Activated CD4-positive, alpha-beta memory T cell treated with anti-CD3 and anti-CD28 coated beads for 36 hours (primary cell): ENCODE data around the gene HOXB7. TPM values are rescaled to one million over a fixed set of nuclear protein-coding genes. Genes with fewer than 3 reads are reported as not detected.

Experiments used
- CTCF ChIA-PET: fragments of 350-600 bp; sonication (Branson Sonifier 250); formaldehyde crosslinking; loops from one replicate; lab custom pipeline; 2021; ENCODE audit warnings: antibody characterized with exemption, inconsistent platforms; lab: Charles Lee
- POLR2A ChIA-PET: fragments of 350-600 bp; sonication (Branson Sonifier 250); formaldehyde crosslinking; loops from one replicate; lab custom pipeline; 2021; ENCODE audit warnings: antibody characterized with exemption; lab: Charles Lee
- DNase-seq: peaks from one replicate; pipeline ENCODE4 v3.0.0-alpha.2; 2020
- H3K27ac Mint-ChIP-seq: one replicate; pipeline ENCODE4 v1.8.0; 2021; ENCODE audit warnings: mixed read lengths
- H3K27me3 Mint-ChIP-seq: one replicate; pipeline ENCODE4 v1.8.0; 2021; ENCODE audit warnings: mixed read lengths
- H3K36me3 Mint-ChIP-seq: one replicate; pipeline ENCODE4 v1.8.0; 2021; ENCODE audit warnings: mixed read lengths
- H3K4me1 Mint-ChIP-seq: one replicate; pipeline ENCODE4 v1.8.0; 2021; ENCODE audit warnings: low read depth, mixed read lengths
- H3K4me3 Mint-ChIP-seq: one replicate; pipeline ENCODE4 v1.8.0; 2021; ENCODE audit warnings: mild to moderate bottlenecking, mixed read lengths
- H3K9me3 Mint-ChIP-seq: one replicate; pipeline ENCODE4 v1.8.0; 2021; ENCODE audit warnings: mixed read lengths
- intact Hi-C: fragments of 100-400 bp; cut with micrococcal nuclease; formaldehyde crosslinking; loops from one replicate; pipeline ENCODE4 v1.15.1; 2023
- total RNA-seq, 2 experiments: library from RNA; stranded (reverse); gene quantifications; one replicate each; pipeline ENCODE4 v1.2.3, GENCODE V29; 2021

HOXB7 gene
- total RNA-seq, 2 experiments from 2014 or later, result 0.36 to 0.44 TPM

GRCh38 chr17:48626245-48627117, 15.7 kb upstream of the HOXB7 start, which contains the start of gene HOXB9:
TSS of gene HOXB9 (minus strand) at chr17:48626358. CDS start at chr17:48626269, 89 bp downstream.
- ChIA-PET POLR2A (interaction anchor here (0.9 to 2.4 kb wide), 3 partner anchors 11 to 97 kb away, joined by 3 to 13 read pairs (median 6); partner anchors contain the start of gene PRAC2), CTCF (interaction anchor here (1.1 to 4.5 kb wide), 9 partner anchors 8 to 680 kb away, joined by 3 to 50 read pairs (median 4); partner anchors contain the start of genes HOXB5 and SNX11)
- peak within 1 kb of the TSS; percentile 77 for H3K4me3 Mint-ChIP-seq
- no peak within 1 kb of the TSS for H3K27ac Mint-ChIP-seq
- DNase-seq, result peak; percentile 71
- H3K27me3 Mint-ChIP-seq, result peaks cover 74% of the 10 kb centered on the region
- H3K4me1 Mint-ChIP-seq, result peaks cover 8% of the 10 kb centered on the region
- no peaks in the 10 kb centered on the region for H3K9me3 Mint-ChIP-seq
- H3K36me3 Mint-ChIP-seq, result no peaks in the 10 kb centered on the region
- intact Hi-C loops, result no loop called here

GRCh38 chr17:48625495-48626244, 14.9 kb upstream of the HOXB7 start:
- no peaks in the 10 kb centered on the region for H3K9me3 Mint-ChIP-seq
- ChIA-PET POLR2A (interaction anchor here (0.9 to 2.4 kb wide), 3 partner anchors 10 to 98 kb away, joined by 3 to 13 read pairs (median 6); partner anchors contain the start of gene PRAC2), CTCF (interaction anchor here (0.8 to 4.5 kb wide), 13 partner anchors 10 to 679 kb away, joined by 3 to 50 read pairs (median 4); partner anchors contain the start of genes HOXB5, HOXB8 and SNX11)
- intact Hi-C loops, result no loop called here
- H3K4me1 Mint-ChIP-seq, result peaks cover 8% of the 10 kb centered on the region
- H3K36me3 Mint-ChIP-seq, result no peaks in the 10 kb centered on the region
- H3K27me3 Mint-ChIP-seq, result peaks cover 75% of the 10 kb centered on the region
- H3K4me3 Mint-ChIP-seq, result peak overlapping the region; percentile 72
- H3K27ac Mint-ChIP-seq, result no peak overlapping the region
- DNase-seq, result peak; percentile 54

- peaks cover 75% of the 10 kb centered on the region for H3K27me3 Mint-ChIP-seq
- DNase-seq, result peak; percentile 54
- intact Hi-C loops, result no loop called here
- CTCF ChIA-PET, result interaction anchor here (0.7 to 4.5 kb wide), 11 partner anchors 10 to 678 kb away, joined by 3 to 50 read pairs (median 4); partner anchors contain the start of genes HOXB5 and HOXB8
- H3K27ac Mint-ChIP-seq, result no peak overlapping the region
- H3K36me3 Mint-ChIP-seq, result no peaks in the 10 kb centered on the region
- H3K9me3 Mint-ChIP-seq, result no peaks in the 10 kb centered on the region
- H3K4me1 Mint-ChIP-seq, result peaks cover 8% of the 10 kb centered on the region
- POLR2A ChIA-PET, result interaction anchor here (0.6 to 2.4 kb wide), 4 partner anchors 9 to 99 kb away, joined by 3 to 13 read pairs (median 4); partner anchors contain the start of gene PRAC2
- peak overlapping the region; percentile 72 for H3K4me3 Mint-ChIP-seq
These were observed 14.0 kb upstream of the HOXB7 start for GRCh38 chr17:48624544-48625494.

GRCh38 chr17:48624118-48624517, 13.3 kb upstream of the HOXB7 start:
- Mint-ChIP-seq H3K36me3 (no peaks in the 10 kb centered on the region), H3K4me1 (peaks cover 11% of the 10 kb centered on the region), H3K4me3 (peak overlapping the region; percentile 27), H3K9me3 (no peaks in the 10 kb centered on the region), H3K27ac (no peak overlapping the region), H3K27me3 (peaks cover 77% of the 10 kb centered on the region)
- ChIA-PET POLR2A (interaction anchor here (0.6 to 1.0 kb wide), 2 partner anchors 12 to 31 kb away, joined by 3 read pairs; no protein-coding TSS in a partner anchor), CTCF (interaction anchor here (0.6 to 2.5 kb wide), 6 partner anchors 11 to 544 kb away, joined by 3 to 13 read pairs (median 4); no protein-coding TSS in a partner anchor)
- intact Hi-C loops, result no loop called here
- DNase-seq, result no peak

- H3K4me1 Mint-ChIP-seq, result peaks cover 13% of the 10 kb centered on the region
- H3K9me3 Mint-ChIP-seq, result no peaks in the 10 kb centered on the region
- intact Hi-C loops, result no loop called here
- peaks cover 79% of the 10 kb centered on the region for H3K27me3 Mint-ChIP-seq
- no peak overlapping the region for H3K4me3 Mint-ChIP-seq
- H3K27ac Mint-ChIP-seq, result no peak overlapping the region
- POLR2A ChIA-PET, result interaction anchor here (1.0 kb wide), 1 partner anchor 31 kb away, joined by 3 read pairs; no protein-coding TSS in a partner anchor
- CTCF ChIA-PET, result interaction anchor here (0.6 to 2.5 kb wide), 7 partner anchors 11 to 543 kb away, joined by 3 to 13 read pairs (median 3); no protein-coding TSS in a partner anchor
- no peaks in the 10 kb centered on the region for H3K36me3 Mint-ChIP-seq
- DNase-seq, result no peak
These were observed 12.8 kb upstream of the HOXB7 start for GRCh38 chr17:48623583-48623982.

GRCh38 chr17:48622857-48623256, 12.0 kb upstream of the HOXB7 start:
- no peak for DNase-seq
- POLR2A ChIA-PET, result interaction anchor here (1.0 kb wide), 1 partner anchor 30 kb away, joined by 3 read pairs; no protein-coding TSS in a partner anchor

GRCh38 chr17:48621410-48622392, 10.9 kb upstream of the HOXB7 start:
- H3K27me3 Mint-ChIP-seq, result peaks cover 79% of the 10 kb centered on the region
- H3K4me3 Mint-ChIP-seq, result no peak overlapping the region
- no peak overlapping the region for H3K27ac Mint-ChIP-seq

More at GRCh38 chr17:48622857-48623256, 12.0 kb upstream of the HOXB7 start:
- no peak overlapping the region for H3K27ac Mint-ChIP-seq
- H3K27me3 Mint-ChIP-seq, result peaks cover 78% of the 10 kb centered on the region
- H3K9me3 Mint-ChIP-seq, result no peaks in the 10 kb centered on the region
- no peak overlapping the region for H3K4me3 Mint-ChIP-seq
- CTCF ChIA-PET, result interaction anchor here (1.2 to 2.5 kb wide), 7 partner anchors 10 to 543 kb away, joined by 3 to 13 read pairs (median 4); no protein-coding TSS in a partner anchor
- H3K4me1 Mint-ChIP-seq, result peaks cover 19% of the 10 kb centered on the region
- H3K36me3 Mint-ChIP-seq, result no peaks in the 10 kb centered on the region
- intact Hi-C loops, result no loop called here

GRCh38 chr17:48620461-48621139, 9.8 kb upstream of the HOXB7 start:
- no peak overlapping the region for H3K4me3 Mint-ChIP-seq
- DNase-seq, result no peak
- peaks cover 26% of the 10 kb centered on the region for H3K4me1 Mint-ChIP-seq
- no peaks in the 10 kb centered on the region for H3K36me3 Mint-ChIP-seq
- CTCF ChIA-PET, result interaction anchor here (0.5 to 2.0 kb wide), 4 partner anchors 12 to 594 kb away, joined by 4 to 6 read pairs (median 4); partner anchors contain the start of gene HOXB5
- intact Hi-C loops, result no loop called here
- POLR2A ChIA-PET, result no interaction called here
- peak overlapping the region; percentile 52 for H3K27ac Mint-ChIP-seq
- H3K27me3 Mint-ChIP-seq, result peaks cover 85% of the 10 kb centered on the region
- H3K9me3 Mint-ChIP-seq, result no peaks in the 10 kb centered on the region

More at GRCh38 chr17:48621410-48622392, 10.9 kb upstream of the HOXB7 start:
- H3K9me3 Mint-ChIP-seq, result no peaks in the 10 kb centered on the region
- intact Hi-C loops, result no loop called here
- H3K4me1 Mint-ChIP-seq, result peaks cover 24% of the 10 kb centered on the region
- no peaks in the 10 kb centered on the region for H3K36me3 Mint-ChIP-seq
- no peak for DNase-seq
- ChIA-PET POLR2A (no interaction called here), CTCF (interaction anchor here (1.6 to 2.5 kb wide), 5 partner anchors 9 to 286 kb away, joined by 3 to 13 read pairs (median 6); no protein-coding TSS in a partner anchor)

GRCh38 chr17:48619826-48620449, 9.1 kb upstream of the HOXB7 start:
- ChIA-PET CTCF (interaction anchor here (0.5 to 4.9 kb wide), 6 partner anchors 12 to 593 kb away, joined by 4 to 22 read pairs (median 5); partner anchors contain the start of gene HOXB5), POLR2A (no interaction called here)
- Mint-ChIP-seq H3K4me3 (no peak overlapping the region), H3K9me3 (no peaks in the 10 kb centered on the region), H3K27me3 (peaks cover 87% of the 10 kb centered on the region), H3K4me1 (peaks cover 30% of the 10 kb centered on the region), H3K36me3 (no peaks in the 10 kb centered on the region), H3K27ac (no peak overlapping the region)
- no peak for DNase-seq
- intact Hi-C loops, result loop anchor here (5.0 to 10.0 kb wide), 2 partner anchors 102 to 485 kb away; partner anchors contain the start of genes PRAC1 and PRAC2
